ENCODE results near the gene NEURL4.

The NEURL4 gene

GRCh38 chr17:7318121-7318860, 10.8 kb downstream of the NEURL4 start:
- no peak for DNase-seq (ENCODE audit: low spot score)
- POLR2A ChIA-PET (ENCODE audit: low non-redundant PET): no interaction called here
- CTCF ChIA-PET: interaction anchor here (0.6 kb wide), 1 partner anchor 29 kb away, joined by 3 read pairs; no protein-coding TSS in a partner anchor
- H3K27ac ChIP-seq: peak overlapping the region; percentile 93
- TF ChIP-seq CTCF (conservative IDR thresholded peaks at IDR 0.05; ENCODE audit: low read depth): no peak

- no peak for TF ChIP-seq CTCF (conservative IDR thresholded peaks at IDR 0.05; ENCODE audit: low read depth)
- CTCF ChIA-PET: interaction anchor here (1.0 kb wide), 1 partner anchor 12 kb away, joined by 3 read pairs; the partner anchor contains the start of gene NEURL4
- peak overlapping the region; percentile 93 for H3K27ac ChIP-seq
- DNase-seq (ENCODE audit: low spot score): no peak
- POLR2A ChIA-PET (ENCODE audit: low non-redundant PET): no interaction called here
Measured at GRCh38 chr17:7317161-7317803, 11.9 kb downstream of the NEURL4 start.

DNA sequence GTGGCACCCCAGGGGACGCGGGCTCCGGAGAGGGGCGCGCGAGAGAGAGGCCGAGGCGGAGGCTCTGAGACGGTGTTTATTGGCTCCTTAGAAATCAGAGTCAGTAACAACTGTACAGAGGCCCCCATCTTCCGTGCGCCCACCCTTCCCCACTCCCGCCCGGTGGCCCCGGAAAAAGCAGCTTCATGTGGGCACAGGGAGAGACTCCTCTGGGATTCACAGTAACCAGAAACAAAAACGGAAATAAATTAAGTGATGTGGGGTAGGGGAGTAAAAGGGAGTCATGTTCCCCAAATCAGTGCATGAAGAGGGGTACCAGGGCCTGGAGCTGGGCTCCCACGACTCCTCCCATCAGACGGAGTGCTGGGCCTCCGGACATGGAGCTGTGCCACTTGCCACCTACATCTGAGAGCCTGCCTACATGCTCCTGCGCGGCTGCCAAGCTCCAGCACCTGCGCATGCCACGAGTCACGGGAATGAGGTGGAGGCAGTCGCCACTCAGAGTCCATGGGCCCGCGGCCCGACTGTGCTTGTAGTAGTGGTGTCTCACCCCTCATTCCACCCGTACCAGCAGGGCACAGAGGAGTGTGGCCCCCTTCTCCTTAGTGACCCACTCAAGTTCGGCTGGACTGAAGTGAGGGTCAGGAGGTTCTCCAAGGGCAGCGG, 13.4 kb downstream of the NEURL4 start:
- POLR2A ChIA-PET (ENCODE audit: low non-redundant PET): no interaction called here
- no peak for DNase-seq (ENCODE audit: low spot score)
- CTCF ChIA-PET: interaction anchor here (0.6 to 1.0 kb wide), 3 partner anchors 8 to 168 kb away, joined by 3 to 4 read pairs (median 3); no protein-coding TSS in a partner anchor
- TF ChIP-seq CTCF (conservative IDR thresholded peaks at IDR 0.05; ENCODE audit: low read depth): no peak
- H3K27ac ChIP-seq: peak overlapping the region; percentile 93

GRCh38 chr17:7314719-7315569, 14.2 kb downstream of the NEURL4 start, which contains the start of gene GPS2:
Gene GPS2, minus strand, starts transcription at chr17:7315360. Its CDS starts 308 bp downstream, at chr17:7315052.
- no peak for TF ChIP-seq CTCF (conservative IDR thresholded peaks at IDR 0.05; ENCODE audit: low read depth)
- POLR2A ChIA-PET (ENCODE audit: low non-redundant PET): no interaction called here
- H3K27ac ChIP-seq: peak within 1 kb of the TSS; percentile 93
- peak; percentile 90 for DNase-seq (ENCODE audit: low spot score)
- CTCF ChIA-PET: interaction anchor here (1.0 to 1.8 kb wide), 3 partner anchors 9 to 19 kb away, joined by 3 to 5 read pairs (median 3); no protein-coding TSS in a partner anchor

DNA sequence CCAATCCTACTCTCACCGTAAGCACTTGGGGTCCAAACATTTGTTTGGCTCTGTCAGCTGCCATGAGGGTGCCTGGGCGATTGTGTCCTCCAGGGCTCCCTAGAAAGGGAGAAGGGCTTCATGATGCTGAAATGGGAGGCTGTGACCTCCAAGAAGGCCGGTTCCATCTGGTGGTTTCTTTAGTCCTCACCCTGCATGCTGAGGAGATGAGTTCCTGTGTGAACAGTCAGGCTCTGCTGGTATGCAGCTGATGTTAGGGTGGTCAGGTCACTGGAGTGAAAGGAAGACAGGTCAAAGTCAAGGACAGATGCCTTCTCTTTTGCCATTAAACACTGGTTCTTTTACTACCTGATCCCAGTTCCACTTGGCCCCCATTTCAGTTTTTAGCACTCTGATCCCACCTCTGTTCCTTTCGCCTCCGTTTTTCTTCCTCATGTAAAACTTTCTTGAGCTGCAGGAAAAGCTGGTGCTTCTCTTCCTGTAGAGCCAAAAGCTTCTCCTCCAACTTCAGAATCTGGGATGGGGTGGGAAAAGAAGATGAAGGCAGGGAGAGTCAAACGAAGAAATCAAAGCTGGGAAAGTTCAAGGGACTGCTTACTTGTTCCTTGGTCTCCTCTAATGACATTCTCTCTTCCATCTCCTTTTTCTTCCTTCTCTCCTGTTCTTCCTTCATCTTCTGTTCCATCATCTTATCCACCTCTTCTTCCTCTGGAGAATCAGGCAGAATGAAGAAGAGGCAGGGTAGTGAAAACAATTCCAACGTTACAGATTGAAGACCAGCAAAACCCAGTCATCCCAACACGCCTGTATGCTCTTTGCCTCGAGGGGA, 15.0 kb downstream of the NEURL4 start:
- no peak for TF ChIP-seq CTCF (conservative IDR thresholded peaks at IDR 0.05; ENCODE audit: low read depth)
- CTCF ChIA-PET: interaction anchor here (0.5 to 1.8 kb wide), 3 partner anchors 16 to 37 kb away, joined by 3 to 5 read pairs (median 4); no protein-coding TSS in a partner anchor
- H3K27ac ChIP-seq: peak overlapping the region; percentile 93
- POLR2A ChIA-PET (ENCODE audit: low non-redundant PET): no interaction called here
- DNase-seq (ENCODE audit: low spot score): no peak
